HCT116 (cell line): ENCODE measurements around the gene RAB6C.

Source experiments
- EGR1 ChIP-seq: IDR thresholded peaks from 2 replicates; pipeline ENCODE4 v1.6.1; 2012; ENCODE audit warnings: low read depth
- JUND ChIP-seq: IDR thresholded peaks from 2 replicates; pipeline ENCODE4 v1.6.1; 2012
- MAX ChIP-seq: IDR thresholded peaks from 2 replicates; pipeline ENCODE4 v1.6.1; 2012
- POLR2A ChIP-seq: IDR thresholded peaks from 2 replicates; pipeline ENCODE4 v1.7.0; 2011; ENCODE audit warnings: borderline replicate concordance; ENCODE audit not compliant: insufficient read depth, insufficient read length; ENCODE audit errors: extremely low read depth
- RAD21 ChIP-seq: IDR thresholded peaks from 2 replicates; pipeline ENCODE4 v1.6.1; 2012; ENCODE audit warnings: low read depth, mild to moderate bottlenecking
- SIN3A ChIP-seq: IDR thresholded peaks from 2 replicates; pipeline ENCODE4 v1.6.1; 2012; ENCODE audit warnings: low read depth

GRCh38 chr2:129957891-129958290, 21.6 kb upstream of the RAB6C start:
- no peak for TF ChIP-seq EGR1
- TF ChIP-seq POLR2A = no peak
- TF ChIP-seq RAD21 = no peak
- TF ChIP-seq MAX = no peak
- no peak for TF ChIP-seq SIN3A
- TF ChIP-seq JUND = no peak
